ENCODE results near the gene ARID3A. TPM values are rescaled to one million over a fixed set of nuclear protein-coding genes. Genes with fewer than 3 reads are reported as not detected.

Gene ARID3A
- total and polyA plus RNA-seq, 2 of the 8 experiments (the other 6 are each of a cell fraction or from before 2014, with no cell fraction given) = 40.5 to 77.4 TPM

- H3K9ac ChIP-seq (replicated peaks in 1 of 4; ENCODE audit: extremely low read depth in 1 of 4, low read depth in 3 of 4, low read length in 3 of 4) = no peak overlapping the region
- H3K27me3 ChIP-seq (replicated peaks in 1 of 4; ENCODE audit: control insufficient read depth in 3 of 4, extremely low read depth in 1 of 4, insufficient read depth in 3 of 4, low read length in 3 of 4) = no peaks in the 10 kb centered on the region
- WGBS, 2 experiments (ENCODE audit: extremely low coverage in 1 of 2, insufficient coverage in 1 of 2, insufficient read length in 1 of 2, insufficient replicate concordance in 2 of 2, low coverage in 1 of 2, low lambda C conversion rate in 2 of 2, missing lambda C conversion rate in 1 of 2) = 95% methylated on average over 57 of the region's 64 CpGs; no CpG with 5 or more reads in 1 of the 2 experiments
- no peak overlapping the region for H2AFZ ChIP-seq (ENCODE audit: low read length)
- H2BK5ac ChIP-seq (ENCODE audit: low read depth, low read length) = no peak overlapping the region
- H3K9me3 ChIP-seq (ENCODE audit: insufficient read depth in 2 of 2, low read depth in 1 of 2, low read length in 1 of 2) = no peaks in the 10 kb centered on the region
- H2BK20ac ChIP-seq (ENCODE audit: low read length) = no peak overlapping the region
- peaks cover 3 to 9% (median 5%) of the 10 kb centered on the region in 4 experiments; a peak in 7 of 8 replicates for H3K36me3 ChIP-seq (ENCODE audit: control insufficient read depth in 2 of 4, insufficient read depth in 4 of 4, low read length in 3 of 4)
- H2BK12ac ChIP-seq (ENCODE audit: low read depth, low read length) = no peak overlapping the region
- H3K4me1 ChIP-seq (replicated peaks in 1 of 4; ENCODE audit: control insufficient read depth in 3 of 4, insufficient read depth in 4 of 4, low read length in 3 of 4) = no peaks in the 10 kb centered on the region
- peaks cover 5 to 59% of the 10 kb centered on the region in 2 experiments for H3K79me2 ChIP-seq (ENCODE audit: control insufficient read depth in 1 of 2, insufficient read depth in 2 of 2, low read length in 2 of 2)
- H4K20me1 ChIP-seq (replicated peaks in 1 of 2; ENCODE audit: control insufficient read depth in 1 of 2, insufficient read depth in 2 of 2, low read length in 2 of 2) = peaks cover 7 to 40% of the 10 kb centered on the region in 2 experiments
- no peak overlapping the region for H3K27ac ChIP-seq (ENCODE audit: low read depth, low read length)
- CTCF ChIA-PET (ENCODE audit: partially characterized antibody) = interaction anchor here (1.4 to 1.6 kb wide), 3 partner anchors 10 to 44 kb away, joined by 3 to 7 read pairs (median 4); partner anchors contain the start of gene WDR18
- H4K8ac ChIP-seq (ENCODE audit: extremely low read depth, insufficient read depth, low read length) = no peak overlapping the region
- H3K4me3 ChIP-seq (ENCODE audit: extremely low read depth in 1 of 4, insufficient read depth in 2 of 4, low read depth in 3 of 4, low read length in 4 of 4) = no peak overlapping the region
- no peak for FAIRE-seq
- H3K23ac ChIP-seq (ENCODE audit: insufficient read length) = no peak overlapping the region
- H3K4ac ChIP-seq (replicated peaks; ENCODE audit: insufficient read length, low read depth, low read length) = no peak overlapping the region
- no peak overlapping the region for H2BK120ac ChIP-seq (replicated peaks; ENCODE audit: low read depth, low read length)
- no peak overlapping the region for H3K56ac ChIP-seq (replicated peaks; ENCODE audit: insufficient read length, low read depth, low read length)
- H4K91ac ChIP-seq (replicated peaks; ENCODE audit: insufficient read length, low read length) = no peak overlapping the region
- H3K79me1 ChIP-seq (ENCODE audit: low read depth, low read length) = peaks cover 21% of the 10 kb centered on the region
- POLR2A ChIA-PET (ENCODE audit: partially characterized antibody) = interaction anchor here (2.9 kb wide), 1 partner anchor 12 kb away, joined by 8 read pairs; no protein-coding TSS in a partner anchor
- H2AK5ac ChIP-seq (ENCODE audit: low read depth, low read length) = no peak overlapping the region
- no peaks in the 10 kb centered on the region for H3K23me2 ChIP-seq (ENCODE audit: low read depth, low read length)
- no peak overlapping the region for H3K18ac ChIP-seq (ENCODE audit: extremely low read depth, low read length)
- no peak overlapping the region for H3K4me2 ChIP-seq (ENCODE audit: insufficient read depth in 1 of 2, low read depth in 2 of 2, low read length in 2 of 2)
- H3K14ac ChIP-seq (ENCODE audit: insufficient read length) = no peak overlapping the region
- H2BK15ac ChIP-seq (ENCODE audit: low read length) = no peak overlapping the region
- DNase-seq (ENCODE audit: low read depth in 1 of 2, low spot score in 2 of 2) = no peak
- no peak overlapping the region for H4K5ac ChIP-seq (ENCODE audit: insufficient read length, low read depth, low read length)
- TF ChIP-seq GABPA (IDR thresholded peaks at IDR 0.05; ENCODE audit: borderline replicate concordance, insufficient read depth, low read length) (no peak), YY1 (IDR thresholded peaks at IDR 0.05; ENCODE audit: low read depth, low read length) (no peak), SUZ12 (IDR thresholded peaks at IDR 0.05; ENCODE audit: low read length) (no peak), CTBP2 (IDR thresholded peaks at IDR 0.05; ENCODE audit: borderline replicate concordance, insufficient read depth, insufficient read length, low read length) (no peak), TAF7 (optimal IDR thresholded peaks at IDR 0.05; ENCODE audit: borderline replicate concordance, low read depth, low read length) (no peak), TCF12 (IDR thresholded peaks at IDR 0.05; ENCODE audit: low read depth, low read length) (no peak), SP1 (IDR thresholded peaks at IDR 0.05; ENCODE audit: low read depth, low read length) (no peak), CHD1 (IDR thresholded peaks at IDR 0.05; ENCODE audit: low read depth, low read length) (no peak), PHF8 (conservative IDR thresholded peaks at IDR 0.05; ENCODE audit: low read depth, low read length) (no peak), SIRT6 (IDR thresholded peaks at IDR 0.05; ENCODE audit: low read length) (no peak), NRF1 (IDR thresholded peaks at IDR 0.05; ENCODE audit: low read depth, low read length) (no peak), CEBPB (IDR thresholded peaks at IDR 0.05; ENCODE audit: low read depth, low read length) (no peak)
- TF ChIP-seq, protein P1, sequence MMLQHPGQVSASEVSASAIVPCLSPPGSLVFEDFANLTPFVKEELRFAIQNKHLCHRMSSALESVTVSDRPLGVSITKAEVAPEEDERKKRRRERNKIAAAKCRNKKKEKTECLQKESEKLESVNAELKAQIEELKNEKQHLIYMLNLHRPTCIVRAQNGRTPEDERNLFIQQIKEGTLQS (IDR thresholded peaks at IDR 0.05; ENCODE audit: insufficient read depth, low read depth, low read length) = no peak
Measured at GRCh38 chr19:940591-941291, 14.9 kb downstream of the ARID3A start.
